ENCODE data around the gene RAD51B.

RAD51B gene

GRCh38 chr14:68495101-68496039, 675.8 kb downstream of the RAD51B start:
- in situ Hi-C loops (cut with MboI; ENCODE audit: low pct_unique_long_range_greater_than_20kb, low sequenced_read_pairs), result no loop called here
- DNase-seq, result no peak

GRCh38 chr14:68497011-68497410, 677.4 kb downstream of the RAD51B start:
- DNase-seq, result no peak
- in situ Hi-C loops (cut with MboI; ENCODE audit: low pct_unique_long_range_greater_than_20kb, low sequenced_read_pairs), result no loop called here

GRCh38 chr14:68499451-68499850, 679.9 kb downstream of the RAD51B start:
- in situ Hi-C loops (cut with MboI; ENCODE audit: low pct_unique_long_range_greater_than_20kb, low sequenced_read_pairs), result no loop called here
- DNase-seq, result no peak

- in situ Hi-C loops (cut with MboI; ENCODE audit: low pct_unique_long_range_greater_than_20kb, low sequenced_read_pairs), result no loop called here
- DNase-seq, result no peak
Measured at GRCh38 chr14:68501171-68501570, 681.6 kb downstream of the RAD51B start.

GRCh38 chr14:68501614-68502052, 682.1 kb downstream of the RAD51B start:
- DNase-seq, result no peak
- in situ Hi-C loops (cut with MboI; ENCODE audit: low pct_unique_long_range_greater_than_20kb, low sequenced_read_pairs), result no loop called here

GRCh38 chr14:68502230-68502629, 682.7 kb downstream of the RAD51B start:
- in situ Hi-C loops (cut with MboI; ENCODE audit: low pct_unique_long_range_greater_than_20kb, low sequenced_read_pairs), result no loop called here
- DNase-seq, result no peak

GRCh38 chr14:68503186-68503825, 683.7 kb downstream of the RAD51B start:
- in situ Hi-C loops (cut with MboI; ENCODE audit: low pct_unique_long_range_greater_than_20kb, low sequenced_read_pairs), result no loop called here

GRCh38 chr14:68504861-68505260, 685.3 kb downstream of the RAD51B start:
- no peak for DNase-seq
- in situ Hi-C loops (cut with MboI; ENCODE audit: low pct_unique_long_range_greater_than_20kb, low sequenced_read_pairs), result no loop called here

More at GRCh38 chr14:68503186-68503825, 683.7 kb downstream of the RAD51B start:
- DNase-seq, result no peak

- DNase-seq, result no peak
- in situ Hi-C loops (cut with MboI; ENCODE audit: low pct_unique_long_range_greater_than_20kb, low sequenced_read_pairs), result no loop called here
Measured at GRCh38 chr14:68506021-68506644, 686.6 kb downstream of the RAD51B start.

GRCh38 chr14:68506645-68507419, 687.3 kb downstream of the RAD51B start:
- no peak for DNase-seq
- in situ Hi-C loops (cut with MboI; ENCODE audit: low pct_unique_long_range_greater_than_20kb, low sequenced_read_pairs), result no loop called here

GRCh38 chr14:68507544-68508081, 688.0 kb downstream of the RAD51B start:
- DNase-seq, result no peak
- in situ Hi-C loops (cut with MboI; ENCODE audit: low pct_unique_long_range_greater_than_20kb, low sequenced_read_pairs), result no loop called here

- in situ Hi-C loops (cut with MboI; ENCODE audit: low pct_unique_long_range_greater_than_20kb, low sequenced_read_pairs), result no loop called here
- DNase-seq, result no peak
Measured at GRCh38 chr14:68508581-68508980, 689.0 kb downstream of the RAD51B start.

GRCh38 chr14:68509188-68509983, 689.8 kb downstream of the RAD51B start:
- no peak for DNase-seq

GRCh38 chr14:68510201-68511128, 690.9 kb downstream of the RAD51B start:
- in situ Hi-C loops (cut with MboI; ENCODE audit: low pct_unique_long_range_greater_than_20kb, low sequenced_read_pairs), result no loop called here
- no peak for DNase-seq

More at GRCh38 chr14:68509188-68509983, 689.8 kb downstream of the RAD51B start:
- in situ Hi-C loops (cut with MboI; ENCODE audit: low pct_unique_long_range_greater_than_20kb, low sequenced_read_pairs), result no loop called here

GRCh38 chr14:68511129-68512047, 691.8 kb downstream of the RAD51B start:
- in situ Hi-C loops (cut with MboI; ENCODE audit: low pct_unique_long_range_greater_than_20kb, low sequenced_read_pairs), result no loop called here
- no peak for DNase-seq

GRCh38 chr14:68512088-68512487, 692.5 kb downstream of the RAD51B start:
- in situ Hi-C loops (cut with MboI; ENCODE audit: low pct_unique_long_range_greater_than_20kb, low sequenced_read_pairs), result no loop called here
- DNase-seq, result no peak
